CD4-positive, alpha-beta T cell treated with Interleukin-4 for 1 hour (primary cell): Measurements from ENCODE around the gene PRXL2B.
"Not testable (repeated sequence)": the region's sequence is repeated elsewhere in the genome, so short reads cannot be mapped to it uniquely, and the experiment has no call there.

ENCODE experiments used
- DNase-seq, 2 donors: peaks; one replicate each; pipeline ENCODE4 v3.0.0-alpha.2; 2020 to 2022

Gene PRXL2B

GRCh38 chr1:2586154-2587070 lies at the start of gene PRXL2B:
TSS of gene PRXL2B (plus strand) at chr1:2586777. CDS start at chr1:2586886, 109 bp downstream.
- peak; percentile 97 for DNase-seq

GRCh38 chr1:2537784-2538115 lies 48.8 kb upstream of the PRXL2B start:
- DNase-seq = no peak

- no peak for DNase-seq
Observed at GRCh38 chr1:2538376-2538775, 48.2 kb upstream of the PRXL2B start.

GRCh38 chr1:2538872-2539271 lies 47.7 kb upstream of the PRXL2B start:
- no peak for DNase-seq

- DNase-seq = peak; percentile 32 to 42
Observed at GRCh38 chr1:2539312-2539907, 47.2 kb upstream of the PRXL2B start.

GRCh38 chr1:2540816-2541492 lies 45.6 kb upstream of the PRXL2B start:
- no peak for DNase-seq

DNA sequence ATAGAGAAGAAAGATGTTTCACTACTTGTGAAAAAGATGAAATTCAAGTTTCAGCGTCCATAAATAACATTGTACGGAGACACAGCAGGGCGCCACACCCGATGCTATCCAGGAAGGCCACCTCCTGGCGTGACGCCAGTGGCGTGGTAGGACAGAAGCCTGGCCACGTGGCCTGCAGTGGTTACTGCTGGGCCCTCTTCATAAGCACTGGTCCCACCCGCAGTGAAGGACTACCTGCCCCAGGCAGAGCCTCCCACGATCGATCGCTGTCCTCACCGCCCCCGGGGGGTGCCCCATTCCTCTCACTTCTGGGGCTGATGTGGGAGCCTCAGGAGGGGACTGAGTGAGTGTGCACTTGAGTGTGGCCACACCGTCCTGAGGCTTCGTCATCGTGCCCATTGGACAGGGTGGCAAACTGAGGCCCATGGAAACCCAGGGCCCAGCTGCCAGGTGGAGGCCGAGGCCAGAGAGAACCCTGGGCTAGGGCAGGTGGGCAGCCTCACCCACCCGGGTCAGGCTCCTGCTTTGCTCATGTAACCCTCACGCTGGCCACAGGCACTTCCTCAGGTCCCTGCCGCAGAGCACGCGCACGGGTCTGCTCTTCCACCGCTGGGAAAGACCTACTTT lies 44.8 kb upstream of the PRXL2B start:
- DNase-seq = no peak

DNA sequence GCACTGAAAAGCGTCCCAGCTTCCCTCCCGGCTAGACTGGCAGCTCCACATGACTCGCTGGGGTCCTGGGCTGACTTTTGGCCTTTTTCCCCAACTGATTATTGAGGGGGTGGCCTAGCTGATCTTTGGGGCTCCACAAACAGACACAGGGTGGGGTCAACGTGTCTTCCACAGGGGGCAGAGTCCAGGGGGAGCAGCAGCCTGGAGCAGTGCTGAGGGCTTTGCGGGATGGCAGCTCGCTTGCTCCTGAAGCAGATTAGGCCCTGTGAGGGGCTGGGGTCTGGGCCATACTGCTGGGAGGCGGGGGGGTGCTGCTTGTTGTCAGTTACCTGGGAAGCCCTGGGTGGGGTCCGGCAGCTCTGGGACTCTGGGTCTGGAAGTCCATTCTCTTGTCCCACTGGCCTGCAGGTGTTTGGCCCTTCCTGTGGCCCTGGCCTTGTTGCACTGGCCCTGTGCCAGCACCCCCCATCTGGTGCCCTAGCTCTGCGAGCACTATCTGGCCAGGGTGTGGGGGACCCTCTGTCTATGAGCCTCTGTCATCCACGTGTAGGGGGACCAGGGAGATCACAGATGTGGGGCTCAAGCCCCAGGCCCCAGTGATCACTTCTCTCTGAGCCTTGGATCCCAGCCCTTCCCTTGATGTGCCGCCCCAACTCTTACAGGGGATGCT lies 44.2 kb upstream of the PRXL2B start:
- no peak for DNase-seq

- peak; percentile 36 to 47 for DNase-seq
Observed at GRCh38 chr1:2543543-2544092, 43.0 kb upstream of the PRXL2B start.

GRCh38 chr1:2544093-2544874 lies 42.3 kb upstream of the PRXL2B start:
- no peak for DNase-seq

DNA sequence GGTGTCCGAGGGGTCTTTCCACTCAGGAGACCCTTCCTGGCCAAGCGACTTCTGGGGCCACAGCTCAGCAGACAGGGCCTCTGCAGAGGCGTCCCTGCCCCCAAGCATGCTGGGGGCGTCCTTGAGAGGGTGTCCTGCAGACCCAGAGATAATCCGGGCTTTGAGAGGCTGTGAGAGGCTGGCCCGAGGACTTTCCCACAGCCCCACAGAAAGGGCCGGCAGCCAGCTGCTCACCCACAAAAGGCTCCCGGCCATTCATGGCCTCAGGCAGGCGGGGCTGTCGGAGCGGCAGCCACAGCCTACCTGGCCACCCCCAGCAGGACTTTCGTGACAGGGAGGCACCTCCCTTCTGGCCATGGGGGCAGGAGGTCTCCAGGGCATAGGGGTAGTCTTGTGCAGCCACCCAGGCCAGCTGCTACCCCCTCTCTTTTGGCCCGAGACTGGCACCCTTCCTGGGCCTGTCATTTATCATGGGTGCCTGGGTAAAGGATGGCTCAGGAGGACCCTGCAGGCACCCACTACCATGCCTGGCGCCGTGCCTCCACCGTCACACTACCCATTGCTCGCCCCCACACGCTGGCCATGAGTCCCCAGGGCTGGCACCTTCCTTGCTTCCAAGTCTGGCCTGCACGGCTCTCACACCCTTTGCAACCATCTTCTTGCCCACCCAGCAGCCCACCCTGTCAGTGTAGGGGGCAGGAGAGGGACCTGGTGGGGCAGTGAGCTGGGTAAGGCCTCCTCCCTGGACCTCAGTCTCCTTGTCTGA lies 41.5 kb upstream of the PRXL2B start:
- DNase-seq = no peak

- peak; percentile 94 to 95 for DNase-seq
Observed at GRCh38 chr1:2545754-2546514, 40.6 kb upstream of the PRXL2B start.

GRCh38 chr1:2546515-2547209 lies 39.9 kb upstream of the PRXL2B start:
- DNase-seq = peak; percentile 89 to 92

- no peak for DNase-seq
Observed at GRCh38 chr1:2547210-2548067, 39.1 kb upstream of the PRXL2B start.

GRCh38 chr1:2548068-2548589 lies 38.4 kb upstream of the PRXL2B start:
- DNase-seq = peak; percentile 89

DNA sequence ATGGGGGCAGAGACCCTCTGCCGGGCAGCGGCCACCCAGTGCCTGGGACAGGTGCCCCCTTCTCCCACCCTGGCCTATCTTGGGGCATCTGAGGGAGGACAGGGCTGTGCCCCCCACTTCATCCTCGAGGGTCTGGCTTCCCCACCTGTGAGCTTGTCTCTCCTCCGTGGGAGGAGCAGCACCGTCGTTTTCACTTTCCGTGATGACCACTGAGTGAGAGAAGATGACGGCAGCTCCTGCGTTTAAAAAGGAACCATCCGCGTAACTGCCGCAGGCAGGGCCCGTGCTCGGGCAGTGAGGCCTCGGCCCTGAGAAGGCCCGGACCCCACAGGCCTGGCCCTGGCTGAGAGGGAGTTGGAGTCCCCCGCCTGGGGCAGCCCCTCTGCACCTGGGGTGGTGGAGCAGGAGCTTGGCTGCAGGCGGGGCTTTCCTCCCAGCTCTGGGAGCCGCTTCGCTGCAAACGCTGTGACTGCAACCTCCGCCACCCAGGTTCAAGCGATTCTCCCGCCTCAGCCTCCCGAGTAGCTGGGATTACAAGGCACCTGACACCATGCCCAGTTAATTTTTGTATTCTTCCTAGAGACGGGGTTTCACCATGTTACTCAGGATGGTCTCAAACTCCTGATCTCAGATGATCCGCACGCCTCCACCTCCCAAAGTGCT lies 37.1 kb upstream of the PRXL2B start:
- DNase-seq = not testable (repeated sequence)

- not testable (repeated sequence) for DNase-seq
Observed at GRCh38 chr1:2550309-2550861, 36.2 kb upstream of the PRXL2B start.
